ENCODE results near the gene SHCBP1L. TPM values are rescaled to one million over a fixed set of nuclear protein-coding genes. Genes with fewer than 3 reads are reported as not detected.

Gene SHCBP1L
- total RNA-seq, 1 donor from 2014 or later: not detected

DNA sequence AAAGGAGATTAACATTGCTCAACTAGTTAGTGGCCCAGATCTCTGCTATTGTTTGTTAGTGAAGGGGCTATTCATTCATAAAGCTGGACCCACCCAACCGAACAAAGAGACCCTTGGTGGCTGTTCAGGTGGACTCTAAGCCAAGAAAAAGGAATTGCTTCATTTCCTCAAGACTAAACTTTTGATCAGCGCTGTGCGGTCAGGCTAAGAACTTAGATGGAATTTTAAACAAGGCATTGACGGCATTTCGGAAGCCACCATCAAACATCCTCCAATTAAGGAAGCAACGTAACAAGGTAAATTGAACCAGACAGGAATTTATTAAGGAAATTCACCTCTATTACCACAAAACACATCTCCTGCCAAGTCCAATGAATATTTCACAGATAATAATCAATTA is 19.9 kb upstream of the SHCBP1L start:
- Mint-ChIP-seq H3K9me3 (ENCODE audit: low read depth) (no peaks in the 10 kb centered on the region), H3K36me3 (ENCODE audit: insufficient read depth) (no peaks in the 10 kb centered on the region), H3K4me1 (ENCODE audit: low read depth) (peaks cover 26% of the 10 kb centered on the region), H3K27ac (no peak overlapping the region), H3K4me3 (ENCODE audit: low read depth) (no peak overlapping the region), H3K27me3 (no peaks in the 10 kb centered on the region)
- DNase-seq (ENCODE audit: low spot score, unreplicated experiment): no peak
- TF ChIP-seq, protein P1, sequence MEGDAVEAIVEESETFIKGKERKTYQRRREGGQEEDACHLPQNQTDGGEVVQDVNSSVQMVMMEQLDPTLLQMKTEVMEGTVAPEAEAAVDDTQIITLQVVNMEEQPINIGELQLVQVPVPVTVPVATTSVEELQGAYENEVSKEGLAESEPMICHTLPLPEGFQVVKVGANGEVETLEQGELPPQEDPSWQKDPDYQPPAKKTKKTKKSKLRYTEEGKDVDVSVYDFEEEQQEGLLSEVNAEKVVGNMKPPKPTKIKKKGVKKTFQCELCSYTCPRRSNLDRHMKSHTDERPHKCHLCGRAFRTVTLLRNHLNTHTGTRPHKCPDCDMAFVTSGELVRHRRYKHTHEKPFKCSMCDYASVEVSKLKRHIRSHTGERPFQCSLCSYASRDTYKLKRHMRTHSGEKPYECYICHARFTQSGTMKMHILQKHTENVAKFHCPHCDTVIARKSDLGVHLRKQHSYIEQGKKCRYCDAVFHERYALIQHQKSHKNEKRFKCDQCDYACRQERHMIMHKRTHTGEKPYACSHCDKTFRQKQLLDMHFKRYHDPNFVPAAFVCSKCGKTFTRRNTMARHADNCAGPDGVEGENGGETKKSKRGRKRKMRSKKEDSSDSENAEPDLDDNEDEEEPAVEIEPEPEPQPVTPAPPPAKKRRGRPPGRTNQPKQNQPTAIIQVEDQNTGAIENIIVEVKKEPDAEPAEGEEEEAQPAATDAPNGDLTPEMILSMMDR (IDR thresholded peaks at IDR 0.05; ENCODE audit: unreplicated experiment): no peak

DNA sequence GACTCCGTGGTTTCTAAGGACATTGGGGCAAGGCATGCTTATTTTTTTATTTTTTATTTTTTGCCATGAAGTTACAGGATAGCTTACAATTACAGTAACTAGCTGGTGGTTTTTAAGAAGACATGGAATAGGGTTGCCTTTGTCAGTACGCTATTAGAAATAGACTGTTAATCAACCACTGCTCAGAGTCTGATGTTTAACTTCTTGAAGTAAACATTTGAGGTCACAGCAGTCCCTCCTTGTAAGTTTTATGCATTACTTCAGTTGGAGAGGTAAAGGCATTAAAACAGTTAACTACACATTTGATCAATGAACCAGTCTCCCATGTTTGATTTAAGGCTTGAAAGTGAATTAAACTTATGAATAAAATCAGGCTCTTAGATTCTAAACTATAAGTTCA is 19.3 kb upstream of the SHCBP1L start:
- DNase-seq (ENCODE audit: low spot score, unreplicated experiment): no peak
- no peaks in the 10 kb centered on the region for H3K27me3 Mint-ChIP-seq
- peaks cover 26% of the 10 kb centered on the region for H3K4me1 Mint-ChIP-seq (ENCODE audit: low read depth)
- no peak overlapping the region for H3K27ac Mint-ChIP-seq
- TF ChIP-seq, protein P1 (IDR thresholded peaks at IDR 0.05; ENCODE audit: unreplicated experiment): no peak
- H3K9me3 Mint-ChIP-seq (ENCODE audit: low read depth): no peaks in the 10 kb centered on the region
- no peak overlapping the region for H3K4me3 Mint-ChIP-seq (ENCODE audit: low read depth)
- H3K36me3 Mint-ChIP-seq (ENCODE audit: insufficient read depth): no peaks in the 10 kb centered on the region

DNA sequence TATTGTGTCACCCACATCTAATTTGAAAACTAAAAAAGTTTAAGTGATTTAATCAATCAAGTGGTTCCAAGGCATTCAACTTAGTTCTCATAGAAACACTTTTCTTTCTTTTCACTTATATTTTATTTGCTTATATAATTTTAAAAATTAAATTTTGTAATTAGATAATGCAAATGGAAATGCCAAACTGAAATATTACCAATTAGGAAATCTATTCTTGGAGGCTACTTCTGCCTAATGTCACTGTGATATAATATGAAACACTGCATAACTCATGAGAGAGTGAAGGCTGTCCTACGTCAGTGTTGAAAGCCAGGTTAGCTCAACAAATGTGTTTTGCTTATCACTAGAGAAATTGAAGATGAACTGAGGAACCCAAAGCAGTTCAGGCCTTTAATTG is 18.3 kb upstream of the SHCBP1L start:
- Mint-ChIP-seq H3K36me3 (ENCODE audit: insufficient read depth) (no peaks in the 10 kb centered on the region), H3K27ac (no peak overlapping the region), H3K9me3 (ENCODE audit: low read depth) (no peaks in the 10 kb centered on the region), H3K27me3 (no peaks in the 10 kb centered on the region), H3K4me1 (ENCODE audit: low read depth) (peaks cover 26% of the 10 kb centered on the region), H3K4me3 (ENCODE audit: low read depth) (no peak overlapping the region)
- TF ChIP-seq, protein P1 (IDR thresholded peaks at IDR 0.05; ENCODE audit: unreplicated experiment): no peak
- DNase-seq (ENCODE audit: low spot score, unreplicated experiment): no peak

DNA sequence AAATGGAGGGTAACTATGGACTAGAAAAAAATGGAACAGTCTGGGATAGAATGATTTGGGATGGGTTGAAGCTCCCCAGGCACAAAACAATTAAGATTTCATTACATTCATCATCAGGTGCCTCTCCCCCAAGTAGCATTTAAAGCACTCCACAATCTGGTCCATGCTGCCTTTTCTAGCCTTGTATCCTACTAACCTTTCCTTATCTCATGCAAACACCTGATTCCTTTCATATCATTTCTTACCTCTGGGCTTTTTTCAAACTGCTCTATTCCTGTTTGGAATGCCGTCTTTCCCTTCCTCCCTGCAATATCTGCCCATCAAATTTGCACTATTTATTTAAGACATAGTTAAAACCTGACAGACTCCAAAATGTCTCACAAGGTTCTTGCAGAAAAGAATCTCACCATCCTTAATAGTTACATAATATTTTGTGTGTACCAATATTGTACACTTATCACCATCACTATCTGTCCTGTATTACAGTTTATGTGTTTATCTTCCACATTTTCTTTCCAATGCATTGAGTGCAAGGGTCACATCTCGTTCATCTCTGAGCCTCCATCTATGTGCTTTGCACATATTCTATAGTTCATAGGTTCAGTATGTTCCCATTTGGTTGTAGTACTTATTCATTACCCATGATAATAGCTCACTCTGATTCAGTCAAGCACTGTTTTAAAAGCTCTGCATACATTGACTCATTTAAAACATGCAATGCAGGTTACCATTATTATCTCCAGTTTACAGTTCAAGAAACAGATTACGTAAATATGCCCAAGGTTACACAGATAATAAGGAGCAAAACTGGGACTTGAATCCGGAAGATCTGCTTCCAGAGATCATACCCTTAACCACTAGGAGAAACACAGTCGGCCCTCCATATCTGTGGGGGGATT is 16.1 kb upstream of the SHCBP1L start:
- DNase-seq (ENCODE audit: low spot score, unreplicated experiment): no peak
- no peaks in the 10 kb centered on the region for H3K36me3 Mint-ChIP-seq (ENCODE audit: insufficient read depth)
- no peak overlapping the region for H3K4me3 Mint-ChIP-seq (ENCODE audit: low read depth)
- no peaks in the 10 kb centered on the region for H3K27me3 Mint-ChIP-seq
- H3K4me1 Mint-ChIP-seq (ENCODE audit: low read depth): peaks cover 22% of the 10 kb centered on the region
- TF ChIP-seq, protein P1 (IDR thresholded peaks at IDR 0.05; ENCODE audit: unreplicated experiment): no peak
- no peaks in the 10 kb centered on the region for H3K9me3 Mint-ChIP-seq (ENCODE audit: low read depth)
- no peak overlapping the region for H3K27ac Mint-ChIP-seq

DNA sequence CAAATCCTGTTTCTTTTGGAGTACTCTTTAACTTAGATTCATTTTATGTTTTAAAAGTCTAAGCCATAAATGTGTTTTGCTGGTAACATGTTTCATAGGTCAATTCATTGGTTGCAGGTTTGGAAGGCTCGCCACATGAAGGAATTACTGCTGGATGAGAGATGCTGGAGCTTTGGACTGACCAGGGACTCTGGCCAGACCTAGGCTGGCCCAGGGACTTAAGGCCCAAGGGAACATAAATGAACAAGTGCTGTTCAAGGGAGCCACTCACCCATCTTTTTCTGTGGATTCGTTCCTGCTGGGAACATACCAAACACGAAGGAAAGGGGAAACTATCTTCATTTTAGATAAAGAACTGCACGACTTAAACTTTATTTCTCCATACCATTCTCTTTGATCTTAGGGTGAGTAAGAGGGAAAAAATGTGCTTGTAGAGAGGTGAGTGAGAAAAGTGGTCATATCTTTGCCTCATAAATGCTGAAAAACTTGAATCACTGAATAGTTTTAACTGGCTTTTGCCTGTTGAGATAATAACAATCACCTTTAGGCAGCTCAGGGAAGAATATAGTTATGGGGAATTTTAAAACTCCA is 15.3 kb upstream of the SHCBP1L start:
- DNase-seq (ENCODE audit: low spot score, unreplicated experiment): no peak

More for the DNA sequence above, 15.3 kb upstream of the SHCBP1L start:
- H3K27me3 Mint-ChIP-seq: no peaks in the 10 kb centered on the region
- H3K9me3 Mint-ChIP-seq (ENCODE audit: low read depth): no peaks in the 10 kb centered on the region
- TF ChIP-seq, protein P1 (IDR thresholded peaks at IDR 0.05; ENCODE audit: unreplicated experiment): no peak
- no peak overlapping the region for H3K27ac Mint-ChIP-seq
- no peaks in the 10 kb centered on the region for H3K36me3 Mint-ChIP-seq (ENCODE audit: insufficient read depth)
- H3K4me1 Mint-ChIP-seq (ENCODE audit: low read depth): peaks cover 22% of the 10 kb centered on the region
- H3K4me3 Mint-ChIP-seq (ENCODE audit: low read depth): no peak overlapping the region
